Bronchial epithelial cell (primary cell): Measurements from ENCODE around the gene RNASE9. TPM values are rescaled to one million over a fixed set of nuclear protein-coding genes. Genes with fewer than 3 reads are reported as not detected.

Source experiments
- DNase-seq: peaks from one replicate; pipeline ENCODE4 v3.0.0-alpha.2; 2010; ENCODE audit warnings: low read depth
- FAIRE-seq: peaks from 2 replicates; lab custom pipeline; 2011; peaks lifted over from hg19 to GRCh38; lab: Jason Lieb, UNC
- H3K27me3 ChIP-seq: 2 replicates; pipeline ENCODE4 v1.5.1; 2011; ENCODE audit warnings: low read length; ENCODE audit not compliant: control insufficient read depth, insufficient read depth
- H3K36me3 ChIP-seq: 2 replicates; pipeline ENCODE4 v1.5.1; 2011; ENCODE audit warnings: low read length; ENCODE audit not compliant: control insufficient read depth, insufficient read depth
- H3K4me3 ChIP-seq: 2 replicates; pipeline ENCODE4 v1.5.1; 2011; ENCODE audit warnings: mild to moderate bottlenecking, low read depth, low read length, control low read depth
- total RNA-seq: library from RNA; depleted of rRNA; stranded (reverse); fragments of >200 nt; gene quantifications from 2 replicates; pipeline ENCODE4 v1.2.1, GENCODE V29; 2014
- TF ChIP-seq, protein P1 (sequence below): IDR thresholded peaks from 2 replicates; pipeline ENCODE4 v1.5.1; 2011; ENCODE audit warnings: mild to moderate bottlenecking, moderate library complexity, low read length, control low read depth, inconsistent platforms; ENCODE audit not compliant: insufficient read depth, severe bottlenecking

Gene RNASE9
- total RNA-seq, 1 donor from 2014 or later: not detected

DNA sequence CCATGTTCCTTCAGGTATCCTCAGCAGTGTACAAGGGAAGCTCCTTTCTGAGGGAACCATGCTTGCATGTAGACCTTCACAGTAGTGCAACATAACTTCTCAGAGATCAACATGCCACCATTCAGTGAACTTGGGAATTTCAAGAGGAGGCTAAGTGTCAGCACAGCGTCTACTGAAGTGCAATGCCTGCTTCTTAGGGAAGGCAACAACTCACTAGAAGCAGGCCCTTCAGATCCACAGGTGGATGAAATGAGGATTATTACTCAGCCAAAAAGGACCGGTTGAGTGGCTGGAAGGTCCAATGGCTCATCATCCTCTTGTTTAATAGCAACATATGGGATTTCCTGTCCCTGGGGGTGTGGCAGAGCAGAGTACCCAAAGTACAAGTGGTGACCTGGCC, 36.8 kb downstream of the RNASE9 start:
- TF ChIP-seq, protein P1, sequence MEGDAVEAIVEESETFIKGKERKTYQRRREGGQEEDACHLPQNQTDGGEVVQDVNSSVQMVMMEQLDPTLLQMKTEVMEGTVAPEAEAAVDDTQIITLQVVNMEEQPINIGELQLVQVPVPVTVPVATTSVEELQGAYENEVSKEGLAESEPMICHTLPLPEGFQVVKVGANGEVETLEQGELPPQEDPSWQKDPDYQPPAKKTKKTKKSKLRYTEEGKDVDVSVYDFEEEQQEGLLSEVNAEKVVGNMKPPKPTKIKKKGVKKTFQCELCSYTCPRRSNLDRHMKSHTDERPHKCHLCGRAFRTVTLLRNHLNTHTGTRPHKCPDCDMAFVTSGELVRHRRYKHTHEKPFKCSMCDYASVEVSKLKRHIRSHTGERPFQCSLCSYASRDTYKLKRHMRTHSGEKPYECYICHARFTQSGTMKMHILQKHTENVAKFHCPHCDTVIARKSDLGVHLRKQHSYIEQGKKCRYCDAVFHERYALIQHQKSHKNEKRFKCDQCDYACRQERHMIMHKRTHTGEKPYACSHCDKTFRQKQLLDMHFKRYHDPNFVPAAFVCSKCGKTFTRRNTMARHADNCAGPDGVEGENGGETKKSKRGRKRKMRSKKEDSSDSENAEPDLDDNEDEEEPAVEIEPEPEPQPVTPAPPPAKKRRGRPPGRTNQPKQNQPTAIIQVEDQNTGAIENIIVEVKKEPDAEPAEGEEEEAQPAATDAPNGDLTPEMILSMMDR: no peak
- Histone ChIP-seq H3K4me3 (no peak overlapping the region), H3K27me3 (no peaks in the 10 kb centered on the region), H3K36me3 (no peaks in the 10 kb centered on the region)
- DNase-seq: no peak
- FAIRE-seq: no peak

- Histone ChIP-seq H3K36me3 (no peaks in the 10 kb centered on the region), H3K4me3 (no peak overlapping the region), H3K27me3 (no peaks in the 10 kb centered on the region)
- no peak for FAIRE-seq
- peak; percentile 43 for DNase-seq
- TF ChIP-seq, protein P1: no peak
Measured at GRCh38 chr14:20522332-20522731, 38.5 kb downstream of the RNASE9 start.

- peak; percentile 83 for DNase-seq
- Histone ChIP-seq H3K4me3 (no peak overlapping the region), H3K27me3 (no peaks in the 10 kb centered on the region), H3K36me3 (no peaks in the 10 kb centered on the region)
- TF ChIP-seq, protein P1: no peak
- FAIRE-seq: no peak
Measured at GRCh38 chr14:20516921-20517320, 43.9 kb downstream of the RNASE9 start.

- DNase-seq (no peak), FAIRE-seq (no peak)
- TF ChIP-seq, protein P1: no peak
Measured at GRCh38 chr14:20515846-20516245, 45.0 kb downstream of the RNASE9 start.

DNA sequence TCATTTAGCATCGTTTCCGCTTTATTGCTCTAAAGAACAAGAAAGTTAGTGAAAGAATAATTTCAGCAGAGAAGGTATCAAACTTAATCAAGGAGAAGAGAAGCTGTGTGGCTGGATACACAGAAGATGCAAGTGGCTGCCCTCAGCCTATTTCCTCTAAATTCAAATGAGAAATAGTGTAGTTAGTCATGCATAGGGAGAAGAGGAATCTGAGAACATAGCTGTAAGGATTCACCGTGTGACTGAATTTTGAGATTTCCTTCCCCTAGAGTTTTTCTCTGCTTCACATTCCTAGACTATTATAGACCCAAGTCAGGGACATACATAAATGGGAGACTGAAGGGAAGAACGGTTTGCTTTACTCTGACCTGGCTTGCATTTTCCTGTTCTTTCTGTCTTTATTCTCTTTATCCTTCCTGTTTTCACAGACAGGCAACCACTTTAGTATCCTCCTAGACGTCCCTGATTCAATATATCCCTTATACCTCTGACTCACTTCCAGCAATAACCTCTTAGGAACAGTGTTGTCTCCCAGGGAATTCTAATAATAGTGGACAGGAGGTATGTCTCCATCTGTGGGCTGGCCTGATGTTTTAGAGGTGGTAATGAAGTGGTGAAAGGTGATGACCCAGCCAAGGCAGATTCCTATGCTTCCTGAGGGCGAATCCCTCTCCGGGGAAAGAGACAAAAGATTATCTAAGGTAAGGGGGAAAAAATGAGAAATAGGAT, 48.5 kb downstream of the RNASE9 start:
- no peak overlapping the region for H3K4me3 ChIP-seq
- TF ChIP-seq, protein P1: no peak
- no peaks in the 10 kb centered on the region for H3K36me3 ChIP-seq
- DNase-seq (peak; percentile 39), FAIRE-seq (no peak)
- no peaks in the 10 kb centered on the region for H3K27me3 ChIP-seq

More at GRCh38 chr14:20515846-20516245, 45.0 kb downstream of the RNASE9 start:
- Histone ChIP-seq H3K36me3 (no peaks in the 10 kb centered on the region), H3K27me3 (no peaks in the 10 kb centered on the region), H3K4me3 (no peak overlapping the region)
